Aorta (tissue), 5 donors: ENCODE results near the gene FBXO27. TPM values are rescaled to one million over a fixed set of nuclear protein-coding genes. Genes with fewer than 3 reads are reported as not detected.

ENCODE experiments used
- ATAC-seq: fragments of 200-7000 bp; cut with Tn5 transposase; one replicate; pipeline ENCODE4 v1.9.1; 2022; ENCODE audit warnings: moderate library complexity; ENCODE audit not compliant: low FRiP score
- DNase-seq, 2 donors: peaks; one replicate each; pipeline ENCODE4 v3.0.0-alpha.2; 2020
- H3K27ac ChIP-seq, 2 donors: one replicate each; pipeline ENCODE4 v1.5.1; 2013; ENCODE audit warnings: low read length in 2 of 2, mild to moderate bottlenecking in 2 of 2, moderate library complexity in 2 of 2, control low read depth in 1 of 2, inconsistent platforms in 1 of 2, low read depth in 1 of 2
- H3K27me3 ChIP-seq, 2 donors: one replicate each; pipeline ENCODE4 v1.6.1; 2013; ENCODE audit warnings: control low read depth in 1 of 2, low read length in 1 of 2, mild to moderate bottlenecking in 1 of 2, moderate library complexity in 1 of 2; ENCODE audit not compliant: insufficient read depth in 2 of 2, control insufficient read depth in 1 of 2
- H3K36me3 ChIP-seq, 2 donors: one replicate each; pipeline ENCODE4 v1.6.1; 2013; ENCODE audit warnings: control low read depth in 1 of 2, low read length in 1 of 2, mild to moderate bottlenecking in 1 of 2; ENCODE audit not compliant: insufficient read depth in 2 of 2, control insufficient read depth in 1 of 2
- H3K4me1 ChIP-seq, 2 donors: one replicate each; pipeline ENCODE4 v1.6.1; 2013; ENCODE audit warnings: low read length in 2 of 2, control low read depth in 1 of 2, mild to moderate bottlenecking in 1 of 2, moderate library complexity in 1 of 2; ENCODE audit not compliant: insufficient read depth in 2 of 2, control insufficient read depth in 1 of 2
- H3K4me3 ChIP-seq, 2 donors: one replicate each; pipeline ENCODE4 v1.5.1; 2013; ENCODE audit warnings: low read length in 2 of 2, control low read depth in 1 of 2, mild to moderate bottlenecking in 1 of 2
- H3K9me3 ChIP-seq: one replicate; pipeline ENCODE4 v1.6.1; 2013; ENCODE audit warnings: mild to moderate bottlenecking, low read length; ENCODE audit not compliant: control insufficient read depth
- WGBS, 2 donors: extraction: QIAGEN DNeasy Blood & Tissue Kit; methylation state at CpG; one replicate each; pipeline ENCODE4 v1.1.7; 2013; 5-methylcytosine and 5-hydroxymethylcytosine counted together
- intact Hi-C, 2 donors: fragments of 100-400 bp; cut with DNase I; formaldehyde crosslinking; loops; one replicate each; pipeline versions ENCODE4 v1.14.2 to v1.15.0; 2022
- polyA plus RNA-seq, 2 donors: library from polyadenylated mRNA; stranded (reverse); fragments of 200-250 nt; gene quantifications; one replicate each; pipeline ENCODE4 v1.2.3, GENCODE V29; 2013
- total RNA-seq, 2 donors: library from RNA; stranded (reverse); fragmentation: NEBNext Ultra II Directional; extraction: Animal tissue kit (Norgen Biotek cat#: 25700); gene quantifications; one replicate each; pipeline ENCODE4 v1.2.1, GENCODE V29; 2021
- donor health status: healthy with polysubstance abuse.
- donor health status: Bipolar disorder and iron deficiency.
- donor health status: DM: no; HTN: no; CAD: no.
- donor health status: DM: no; HTN: no; CAD: no.
- donor health status: DM: yes; HTN: yes; CAD: no.

The FBXO27 gene
- total and polyA plus RNA-seq, 4 donors = 0.25 to 8.6 (median 3.9) TPM

- no peaks in the 10 kb centered on the region for H3K9me3 ChIP-seq
- intact Hi-C loops = loop anchor here (5.0 kb wide), 1 partner anchor 57 kb away; the partner anchor contains the start of gene FBXO27 (in 2 of the 2)
- DNase-seq (peak; percentile 71 to 85), ATAC-seq (peak; percentile 92)
- peak within 1 kb of the TSS; percentile 49 to 65 for H3K27ac ChIP-seq
- WGBS, 2 donors = 0 to 1% methylated on average over 45 to 63 of the region's 63 CpGs
- no peaks in the 10 kb centered on the region for H3K4me1 ChIP-seq
- peak within 1 kb of the TSS; percentile 32 to 52 for H3K4me3 ChIP-seq
- H3K27me3 ChIP-seq = no peaks in the 10 kb centered on the region
- H3K36me3 ChIP-seq = no peaks in the 10 kb centered on the region
Observed at GRCh38 chr19:38975214-38975860, 57.0 kb downstream of the FBXO27 start, which contains the start of gene FBXO17. Gene FBXO17, minus strand, starts transcription at chr19:38975742. Its CDS starts 25,423 bp downstream, at chr19:38950319.

GRCh38 chr19:38974624-38975213 is 57.6 kb downstream of the FBXO27 start:
- intact Hi-C loops = loop anchor here (5.0 kb wide), 1 partner anchor 58 kb away; the partner anchor contains the start of gene FBXO27 (in 2 of the 2)
- DNase-seq (no peak), ATAC-seq (no peak)
- 3 to 6% methylated on average over 19 of the region's 19 CpGs for WGBS, 2 donors
- Histone ChIP-seq H3K27me3 (no peaks in the 10 kb centered on the region), H3K4me3 (peak overlapping the region; percentile 32 to 52), H3K4me1 (no peaks in the 10 kb centered on the region), H3K27ac (peak overlapping the region in 1 of 2 donors; percentile 35), H3K36me3 (no peaks in the 10 kb centered on the region), H3K9me3 (no peaks in the 10 kb centered on the region)

Other genes starting within 250 kb of the FBXO27 start
- not detected for gene LGALS7B, start 243.3 kb downstream of the FBXO27 start, total RNA-seq
- not detected for gene LGALS7B, start 243.3 kb downstream of the FBXO27 start, polyA plus RNA-seq
- 1 to 10 TPM in 1 of 2 donors, under 1 TPM in 1; 0.51 to 2.9 TPM for gene LGALS4, start 219.6 kb downstream of the FBXO27 start, total RNA-seq
- gene LGALS4, start 219.6 kb downstream of the FBXO27 start, polyA plus RNA-seq = 100 to 1,000 TPM in 1 of 2 donors, 1 to 10 TPM in 1; 9.1 to 544 TPM
- gene ECH1, start 200.8 kb downstream of the FBXO27 start, total RNA-seq = 10 to 100 TPM; 92.2 to 95.1 TPM
- gene ECH1, start 200.8 kb downstream of the FBXO27 start, polyA plus RNA-seq = 100 to 1,000 TPM; 139 to 190 TPM
- gene HNRNPL, start 182.6 kb downstream of the FBXO27 start, total RNA-seq = 100 to 1,000 TPM; 220 TPM
- 100 to 1,000 TPM in 1 of 2 donors, 10 to 100 TPM in 1; 83.3 to 150 TPM for gene HNRNPL, start 182.6 kb downstream of the FBXO27 start, polyA plus RNA-seq
- gene RINL, start 154.3 kb downstream of the FBXO27 start, total RNA-seq = 1 to 10 TPM; 3.3 to 5.7 TPM
- 1 to 10 TPM; 1.8 to 5.4 TPM for gene RINL, start 154.3 kb downstream of the FBXO27 start, polyA plus RNA-seq
- gene SIRT2, start 132.9 kb downstream of the FBXO27 start, total RNA-seq = 10 to 100 TPM; 34.6 to 42.4 TPM
- 10 to 100 TPM; 34.8 to 51.2 TPM for gene SIRT2, start 132.9 kb downstream of the FBXO27 start, polyA plus RNA-seq
- 10 to 100 TPM; 16.0 to 24.5 TPM for gene NFKBIB, start 132.6 kb downstream of the FBXO27 start, total RNA-seq
- gene NFKBIB, start 132.6 kb downstream of the FBXO27 start, polyA plus RNA-seq = 10 to 100 TPM; 23.4 to 30.1 TPM
- gene CCER2, start 120.4 kb downstream of the FBXO27 start, total RNA-seq = not detected
- gene CCER2, start 120.4 kb downstream of the FBXO27 start, polyA plus RNA-seq = 1 to 10 TPM in 1 of 2 donors, not detected in 1; 1.2 TPM
- gene SARS2, start 101.8 kb downstream of the FBXO27 start, total RNA-seq = 10 to 100 TPM in 1 of 2 donors, 1 to 10 TPM in 1; 5.9 to 13.8 TPM
- gene SARS2, start 101.8 kb downstream of the FBXO27 start, polyA plus RNA-seq = 10 to 100 TPM in 1 of 2 donors, 1 to 10 TPM in 1; 9.5 to 72.4 TPM
- gene MRPS12, start 101.6 kb downstream of the FBXO27 start, total RNA-seq = 10 to 100 TPM; 14.3 to 15.8 TPM
- 10 to 100 TPM; 24.9 to 33.3 TPM for gene MRPS12, start 101.6 kb downstream of the FBXO27 start, polyA plus RNA-seq
- 10 to 100 TPM; 23.6 to 33.0 TPM for gene FBXO17, start 56.8 kb downstream of the FBXO27 start, total RNA-seq
- gene FBXO17, start 56.8 kb downstream of the FBXO27 start, polyA plus RNA-seq = 10 to 100 TPM in 1 of 2 donors, 1 to 10 TPM in 1; 8.3 to 26.0 TPM
- gene ACP7, start 51.8 kb upstream of the FBXO27 start, total RNA-seq = not detected
- not detected for gene ACP7, start 51.8 kb upstream of the FBXO27 start, polyA plus RNA-seq
- gene PAK4, start 93.2 kb upstream of the FBXO27 start, total RNA-seq = 10 to 100 TPM; 15.9 to 22.2 TPM
- 10 to 100 TPM in 1 of 2 donors, 1 to 10 TPM in 1; 8.0 to 12.5 TPM for gene PAK4, start 93.2 kb upstream of the FBXO27 start, polyA plus RNA-seq
- not detected for gene NCCRP1, start 164.4 kb upstream of the FBXO27 start, total RNA-seq
- under 1 TPM in 1 of 2 donors, not detected in 1; 0.38 TPM for gene NCCRP1, start 164.4 kb upstream of the FBXO27 start, polyA plus RNA-seq
- gene SYCN, start 171.7 kb upstream of the FBXO27 start, total RNA-seq = not detected
- gene SYCN, start 171.7 kb upstream of the FBXO27 start, polyA plus RNA-seq = 1 to 10 TPM in 1 of 2 donors, not detected in 1; 1.6 TPM
- gene IFNL3, start 212.5 kb upstream of the FBXO27 start, total RNA-seq = not detected
- not detected for gene IFNL3, start 212.5 kb upstream of the FBXO27 start, polyA plus RNA-seq
- not detected for gene IFNL4, start 216.3 kb upstream of the FBXO27 start, total RNA-seq
- not detected for gene IFNL4, start 216.3 kb upstream of the FBXO27 start, polyA plus RNA-seq
- gene IFNL2, start 235.8 kb upstream of the FBXO27 start, total RNA-seq = not detected
- not detected for gene IFNL2, start 235.8 kb upstream of the FBXO27 start, polyA plus RNA-seq